OCI-LY7 (cell line): ENCODE data around the gene OAF. TPM values are rescaled to one million over a fixed set of nuclear protein-coding genes. Genes with fewer than 3 reads are reported as not detected.
"Not testable (repeated sequence)": the region's sequence is repeated elsewhere in the genome, so short reads cannot be mapped to it uniquely, and the experiment has no call there.

Experiments used
- BruUV-seq: library from RNA; stranded (reverse); fragments of 400-500 nt; replicated peaks from 2 replicates; lab custom pipeline; 2021; lab: Mats Ljungman, UMichigan
- CTCF ChIA-PET: fragments of 300-600 bp; sonication (Branson Sonifier 250); formaldehyde crosslinking; loops from one replicate; lab custom pipeline; 2022; ENCODE audit warnings: antibody characterized with exemption; ENCODE audit not compliant: unreplicated experiment; lab: Charles Lee
- POLR2A ChIA-PET: fragments of 300-600 bp; sonication (Branson Sonifier 250); formaldehyde crosslinking; loops from one replicate; lab custom pipeline; 2022; ENCODE audit warnings: antibody characterized with exemption; lab: Charles Lee
- DNase-seq: peaks from one replicate; pipeline ENCODE4 v3.0.0-alpha.2; 2015; ENCODE audit warnings: low spot score
- H2AFZ ChIP-seq: fragments of 200-600 bp; sonication (generic), shearing (Covaris generic); 2 replicates; pipeline ENCODE4 v1.6.1; 2014; ENCODE audit warnings: mild to moderate bottlenecking, antibody characterized with exemption, low read length, moderate library complexity
- H3K27ac ChIP-seq: fragments of 200-600 bp; sonication (generic); 2 replicates; pipeline ENCODE4 v1.5.1; 2014; ENCODE audit warnings: mixed run types, low read depth, mild to moderate bottlenecking, moderate library complexity, low read length, inconsistent platforms; ENCODE audit not compliant: poor library complexity, severe bottlenecking
- H3K36me3 ChIP-seq: fragments of 200-600 bp; sonication (generic); 2 replicates; pipeline ENCODE4 v1.6.1; 2014; ENCODE audit warnings: mild to moderate bottlenecking, antibody characterized with exemption, low read length, moderate library complexity, mixed read lengths; ENCODE audit not compliant: insufficient read depth
- H3K4me1 ChIP-seq: fragments of 200-600 bp; sonication (generic); 2 replicates; pipeline ENCODE4 v1.5.1; 2014; ENCODE audit warnings: mild to moderate bottlenecking, low read length; ENCODE audit not compliant: insufficient read depth, poor library complexity, severe bottlenecking
- H3K4me2 ChIP-seq: fragments of 200-600 bp; sonication (generic); 2 replicates; pipeline ENCODE4 v1.6.1; 2014; ENCODE audit warnings: mild to moderate bottlenecking, low read length
- H3K4me3 ChIP-seq: fragments of 200-600 bp; sonication (generic); 2 replicates; pipeline ENCODE4 v1.5.1; 2014; ENCODE audit warnings: mild to moderate bottlenecking, low read depth, low read length; ENCODE audit not compliant: poor library complexity, severe bottlenecking
- H3K79me2 ChIP-seq: fragments of 200-600 bp; sonication (generic); 2 replicates; pipeline ENCODE4 v1.6.1; 2016; ENCODE audit warnings: low read depth, mild to moderate bottlenecking, low read length, moderate library complexity, mixed read lengths; ENCODE audit not compliant: insufficient read depth
- H3K9me2 ChIP-seq: fragments of 200-600 bp; sonication (generic); 2 replicates; pipeline ENCODE4 v1.6.1; 2016; ENCODE audit warnings: mild to moderate bottlenecking, low read length, mixed read lengths; ENCODE audit not compliant: insufficient read depth
- H3K9me3 ChIP-seq: fragments of 200-600 bp; sonication (generic); 2 replicates; pipeline ENCODE4 v1.6.1; 2014; ENCODE audit warnings: mild to moderate bottlenecking, mixed run types, low read length, mixed read lengths
- H4K20me1 ChIP-seq: fragments of 200-600 bp; sonication (generic); 2 replicates; pipeline ENCODE4 v1.6.1; 2014; ENCODE audit warnings: mild to moderate bottlenecking, antibody characterized with exemption, low read length, moderate library complexity, mixed read lengths; ENCODE audit not compliant: insufficient read depth
- EZH2phosphoT487 ChIP-seq: fragments of 200-600 bp; sonication (generic); IDR thresholded peaks from 2 replicates; pipeline ENCODE4 v1.6.1; 2018; ENCODE audit warnings: low read depth, borderline replicate concordance, mild to moderate bottlenecking, mixed run types, antibody characterized with exemption, low read length, moderate library complexity, mixed read lengths
- intact Hi-C: fragments of 100-400 bp; cut with micrococcal nuclease; formaldehyde crosslinking; loops from one replicate; pipeline ENCODE4 v1.10.0; 2022; ENCODE audit not compliant: unreplicated experiment
- total RNA-seq, 2 experiments: library from RNA; depleted of rRNA in 1 of 2; stranded (reverse); fragments of >200 nt in 1 of 2; shearing (Covaris generic) in 1 of 2; gene quantifications; 2 replicates each; pipeline ENCODE4 v1.2.3, GENCODE V29; 2014 to 2022
- TF ChIP-seq, protein P1 (sequence below): fragments of 200-600 bp; sonication (generic); conservative IDR thresholded peaks from 2 replicates; pipeline ENCODE4 v1.5.1; 2014; ENCODE audit warnings: mild to moderate bottlenecking, antibody characterized with exemption, low read length, moderate library complexity, mixed read lengths

Gene OAF
- total RNA-seq, 2 experiments from 2014 or later: 3.4 to 3.8 TPM

- Histone ChIP-seq H3K4me1 (no peaks in the 10 kb centered on the region), H3K9me2 (no peaks in the 10 kb centered on the region), H3K4me3 (no peak overlapping the region), H3K36me3 (no peaks in the 10 kb centered on the region), H3K9me3 (no peaks in the 10 kb centered on the region), H3K27ac (no peak overlapping the region), H4K20me1 (no peaks in the 10 kb centered on the region), H3K4me2 (no peak overlapping the region), H3K79me2 (no peaks in the 10 kb centered on the region), H2AFZ (no peak overlapping the region)
- intact Hi-C loops: no loop called here
- no TSS peak for BruUV-seq
- TF ChIP-seq, protein P1, sequence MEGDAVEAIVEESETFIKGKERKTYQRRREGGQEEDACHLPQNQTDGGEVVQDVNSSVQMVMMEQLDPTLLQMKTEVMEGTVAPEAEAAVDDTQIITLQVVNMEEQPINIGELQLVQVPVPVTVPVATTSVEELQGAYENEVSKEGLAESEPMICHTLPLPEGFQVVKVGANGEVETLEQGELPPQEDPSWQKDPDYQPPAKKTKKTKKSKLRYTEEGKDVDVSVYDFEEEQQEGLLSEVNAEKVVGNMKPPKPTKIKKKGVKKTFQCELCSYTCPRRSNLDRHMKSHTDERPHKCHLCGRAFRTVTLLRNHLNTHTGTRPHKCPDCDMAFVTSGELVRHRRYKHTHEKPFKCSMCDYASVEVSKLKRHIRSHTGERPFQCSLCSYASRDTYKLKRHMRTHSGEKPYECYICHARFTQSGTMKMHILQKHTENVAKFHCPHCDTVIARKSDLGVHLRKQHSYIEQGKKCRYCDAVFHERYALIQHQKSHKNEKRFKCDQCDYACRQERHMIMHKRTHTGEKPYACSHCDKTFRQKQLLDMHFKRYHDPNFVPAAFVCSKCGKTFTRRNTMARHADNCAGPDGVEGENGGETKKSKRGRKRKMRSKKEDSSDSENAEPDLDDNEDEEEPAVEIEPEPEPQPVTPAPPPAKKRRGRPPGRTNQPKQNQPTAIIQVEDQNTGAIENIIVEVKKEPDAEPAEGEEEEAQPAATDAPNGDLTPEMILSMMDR: no peak
- TF ChIP-seq EZH2phosphoT487: no peak
- DNase-seq: no peak
- POLR2A ChIA-PET: no interaction called here
- CTCF ChIA-PET: no interaction called here
Observed at GRCh38 chr11:120248551-120249278, 37.9 kb downstream of the OAF start.

DNA sequence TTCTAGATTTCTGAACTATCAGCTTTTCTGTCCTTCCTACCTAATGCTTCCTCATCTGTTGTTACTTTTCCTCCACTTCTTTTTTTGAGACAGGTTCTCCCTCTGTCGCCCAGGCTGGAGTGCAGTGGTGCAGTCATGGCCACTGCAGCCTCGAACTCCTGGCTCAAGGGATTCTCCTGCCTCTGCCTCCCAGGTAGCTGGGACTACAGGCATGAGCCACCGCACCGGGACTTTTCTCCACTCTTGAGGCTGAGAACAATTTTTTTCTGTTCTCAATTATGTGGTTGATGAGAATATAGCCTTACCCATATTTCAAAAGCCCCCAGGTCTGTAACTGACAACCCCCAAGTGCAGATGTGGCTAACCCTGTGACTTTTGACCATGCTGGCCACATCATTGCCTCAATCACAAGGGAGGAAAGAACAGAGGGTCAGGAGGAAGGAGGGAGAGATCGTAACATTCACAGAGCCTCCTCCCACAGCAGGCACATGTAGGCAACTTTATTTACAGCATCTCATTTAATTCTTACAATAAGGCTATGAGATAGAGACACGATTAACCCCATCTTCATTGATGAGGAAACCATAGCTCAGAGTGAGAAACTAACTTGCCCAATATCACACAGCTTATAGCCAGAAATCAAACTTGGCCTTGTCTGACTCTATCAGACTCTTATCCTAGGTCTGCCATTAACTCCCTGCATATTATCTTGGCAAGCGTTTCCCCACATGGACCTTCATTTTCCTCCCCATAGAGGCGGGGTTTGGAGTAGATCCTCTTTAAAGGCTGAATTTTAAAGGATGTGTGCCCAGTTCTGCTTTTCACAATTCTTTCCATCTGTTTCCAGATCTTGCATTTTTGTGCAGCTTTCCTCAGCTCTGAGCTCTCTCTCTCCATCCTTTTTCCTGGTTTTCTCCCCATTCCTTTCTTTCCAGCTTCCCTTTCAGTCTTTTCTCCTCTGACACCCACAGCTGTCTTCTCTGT is 38.7 kb downstream of the OAF start:
- H4K20me1 ChIP-seq: no peaks in the 10 kb centered on the region
- CTCF ChIA-PET: interaction anchor here (0.5 kb wide), 1 partner anchor 731 kb away, joined by 4 read pairs; no protein-coding TSS in a partner anchor
- intact Hi-C loops: no loop called here
- no peaks in the 10 kb centered on the region for H3K36me3 ChIP-seq
- no peaks in the 10 kb centered on the region for H3K9me3 ChIP-seq
- POLR2A ChIA-PET: no interaction called here
- TF ChIP-seq, protein P1: no peak
- TF ChIP-seq EZH2phosphoT487: no peak
- no peak overlapping the region for H2AFZ ChIP-seq
- H3K4me2 ChIP-seq: no peak overlapping the region
- H3K9me2 ChIP-seq: no peaks in the 10 kb centered on the region
- no peaks in the 10 kb centered on the region for H3K79me2 ChIP-seq
- no peak overlapping the region for H3K27ac ChIP-seq
- H3K4me3 ChIP-seq: no peak overlapping the region
- DNase-seq: no peak
- no TSS peak for BruUV-seq
- no peaks in the 10 kb centered on the region for H3K4me1 ChIP-seq

- H3K27ac ChIP-seq, H3K4me3 ChIP-seq, H3K9me2 ChIP-seq, H4K20me1 ChIP-seq, H3K4me2 ChIP-seq, CTCF ChIA-PET, H3K36me3 ChIP-seq, intact Hi-C loops, DNase-seq, POLR2A ChIA-PET, H2AFZ ChIP-seq, H3K4me1 ChIP-seq, H3K79me2 ChIP-seq, H3K9me3 ChIP-seq, BruUV-seq: not testable (repeated sequence)
Observed at GRCh38 chr11:120253377-120253776, 42.5 kb downstream of the OAF start.
